HEK293 (cell line): ENCODE data around the gene GPHN.

ENCODE experiments used
- CTCF ChIP-seq: fragments of 450-650 bp; formaldehyde crosslinking; IDR thresholded peaks from 2 replicates; pipeline ENCODE4 v1.5.1; 2016; ENCODE audit warnings: missing biosample characterization, missing genetic modification characterization
- ZEB2 ChIP-seq: fragments of 450-650 bp; formaldehyde crosslinking; IDR thresholded peaks from 2 replicates; pipeline ENCODE4 v1.5.1; 2016; ENCODE audit warnings: missing biosample characterization, missing genetic modification characterization
- ZNF391 ChIP-seq: fragments of 450-650 bp; formaldehyde crosslinking; IDR thresholded peaks from 2 replicates; pipeline ENCODE4 v1.5.1; 2016; ENCODE audit warnings: low read depth, missing biosample characterization, missing genetic modification characterization, borderline replicate concordance

- TF ChIP-seq ZNF391 (tag by site-specific recombination): no peak
- TF ChIP-seq ZEB2: no peak
- no peak for TF ChIP-seq CTCF (tag by site-specific recombination)
Observed at GRCh38 chr14:67019796-67020195, 511.8 kb downstream of the GPHN start.
